Natural killer cell (primary cell): ENCODE data around the gene TPBGL. TPM values are rescaled to one million over a fixed set of nuclear protein-coding genes. Genes with fewer than 3 reads are reported as not detected.

Source experiments
- ATAC-seq, 3 donors: fragments of 150-1000 bp in 2 of 3; fragments of 200-7000 bp in 1 of 3; cut with Tn5 transposase; 1 replicate in 1 of 3; 2 replicates in 2 of 3; pipeline ENCODE4 v1.10.0; 2021; ENCODE audit warnings: mild to moderate bottlenecking in 2 of 3, moderate library complexity in 2 of 3
- DNase-seq, 2 donors: peaks; one replicate each; pipeline versions ENCODE4 v3.0.0 to v3.0.0-alpha.2; 2013 to 2021; ENCODE audit warnings: mixed read lengths in 1 of 2
- H3K27ac ChIP-seq: one replicate; pipeline ENCODE4 v1.5.1; 2013; ENCODE audit warnings: mild to moderate bottlenecking, low read length
- H3K27me3 ChIP-seq: one replicate; pipeline ENCODE4 v1.6.1; 2013; ENCODE audit warnings: low read length; ENCODE audit not compliant: control insufficient read depth, insufficient read depth
- H3K36me3 ChIP-seq: one replicate; pipeline ENCODE4 v1.6.1; 2013; ENCODE audit warnings: low read length; ENCODE audit not compliant: control insufficient read depth, insufficient read depth
- H3K4me1 ChIP-seq: one replicate; pipeline ENCODE4 v1.6.1; 2013; ENCODE audit warnings: low read length; ENCODE audit not compliant: control insufficient read depth, insufficient read depth
- H3K4me3 ChIP-seq: one replicate; pipeline ENCODE4 v1.5.1; 2013; ENCODE audit warnings: low read length
- H3K9me3 ChIP-seq: one replicate; pipeline ENCODE4 v1.6.1; 2013; ENCODE audit warnings: low read length; ENCODE audit not compliant: control insufficient read depth, insufficient read depth
- H3K27ac Mint-ChIP-seq, 2 donors: one replicate each; pipeline ENCODE4 v1.8.0; 2022; ENCODE audit warnings: mild to moderate bottlenecking in 2 of 2, mixed read lengths in 2 of 2, moderate library complexity in 1 of 2
- H3K27me3 Mint-ChIP-seq, 2 donors: one replicate each; pipeline ENCODE4 v1.8.0; 2022; ENCODE audit warnings: low read depth in 2 of 2, mixed read lengths in 2 of 2
- H3K36me3 Mint-ChIP-seq: one replicate; pipeline ENCODE4 v1.8.0; 2022; ENCODE audit warnings: mixed read lengths
- H3K4me1 Mint-ChIP-seq, 2 donors: one replicate each; pipeline ENCODE4 v1.8.0; 2022; ENCODE audit warnings: mixed read lengths in 2 of 2
- H3K4me3 Mint-ChIP-seq: one replicate; pipeline ENCODE4 v1.8.0; 2022; ENCODE audit warnings: mild to moderate bottlenecking, moderate library complexity, mixed read lengths
- H3K9me3 Mint-ChIP-seq, 2 donors: one replicate each; pipeline ENCODE4 v1.8.0; 2022; ENCODE audit warnings: mixed read lengths in 2 of 2
- WGBS: methylation state at CpG from one replicate; pipeline ENCODE4 v1.1.7; 2013; ENCODE audit warnings: missing lambda C conversion rate; ENCODE audit not compliant: insufficient coverage; 5-methylcytosine and 5-hydroxymethylcytosine counted together
- intact Hi-C: fragments of 100-400 bp; cut with micrococcal nuclease; formaldehyde crosslinking; loops from one replicate; pipeline ENCODE4 v1.14.2; 2022
- total RNA-seq, 4 donors: library from RNA; stranded (reverse); fragments of 120-200 nt in 1 of 4; gene quantifications; one replicate each; pipeline versions ENCODE4 v1.2.3 to v1.2.4, GENCODE V29; 2013 to 2022
- TF ChIP-seq, protein P1 (sequence below): fragments of 200-600 bp; IDR thresholded peaks from one replicate; pipeline ENCODE4 v1.8.0; 2022; ENCODE audit warnings: antibody characterized with exemption

TPBGL gene
- total RNA-seq, 3 donors from 2014 or later (not counting 1 experiment from before 2014, with no cell fraction given) = 0.34 to 0.75 (median 0.45) TPM

GRCh38 chr11:75238595-75239440 lies 1.8 kb upstream of the TPBGL start:
- peaks cover 15% of the 10 kb centered on the region for H3K4me1 ChIP-seq
- Mint-ChIP-seq H3K4me1 (peaks cover 0 to 9% of the 10 kb centered on the region in 2 donors), H3K27me3 (peaks cover 29 to 38% of the 10 kb centered on the region in 2 donors), H3K4me3 (no peak overlapping the region), H3K27ac (no peak overlapping the region), H3K9me3 (no peaks in the 10 kb centered on the region), H3K36me3 (no peaks in the 10 kb centered on the region)
- no peak overlapping the region for H3K27ac ChIP-seq
- no peaks in the 10 kb centered on the region for H3K9me3 ChIP-seq
- WGBS = 80% methylated on average over 9 of the region's 9 CpGs
- ATAC-seq = no peak
- DNase-seq = no peak
- peaks cover 18% of the 10 kb centered on the region for H3K27me3 ChIP-seq
- TF ChIP-seq, protein P1, sequence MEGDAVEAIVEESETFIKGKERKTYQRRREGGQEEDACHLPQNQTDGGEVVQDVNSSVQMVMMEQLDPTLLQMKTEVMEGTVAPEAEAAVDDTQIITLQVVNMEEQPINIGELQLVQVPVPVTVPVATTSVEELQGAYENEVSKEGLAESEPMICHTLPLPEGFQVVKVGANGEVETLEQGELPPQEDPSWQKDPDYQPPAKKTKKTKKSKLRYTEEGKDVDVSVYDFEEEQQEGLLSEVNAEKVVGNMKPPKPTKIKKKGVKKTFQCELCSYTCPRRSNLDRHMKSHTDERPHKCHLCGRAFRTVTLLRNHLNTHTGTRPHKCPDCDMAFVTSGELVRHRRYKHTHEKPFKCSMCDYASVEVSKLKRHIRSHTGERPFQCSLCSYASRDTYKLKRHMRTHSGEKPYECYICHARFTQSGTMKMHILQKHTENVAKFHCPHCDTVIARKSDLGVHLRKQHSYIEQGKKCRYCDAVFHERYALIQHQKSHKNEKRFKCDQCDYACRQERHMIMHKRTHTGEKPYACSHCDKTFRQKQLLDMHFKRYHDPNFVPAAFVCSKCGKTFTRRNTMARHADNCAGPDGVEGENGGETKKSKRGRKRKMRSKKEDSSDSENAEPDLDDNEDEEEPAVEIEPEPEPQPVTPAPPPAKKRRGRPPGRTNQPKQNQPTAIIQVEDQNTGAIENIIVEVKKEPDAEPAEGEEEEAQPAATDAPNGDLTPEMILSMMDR = no peak
- no peaks in the 10 kb centered on the region for H3K36me3 ChIP-seq
- H3K4me3 ChIP-seq = no peak overlapping the region
- intact Hi-C loops = no loop called here

DNA sequence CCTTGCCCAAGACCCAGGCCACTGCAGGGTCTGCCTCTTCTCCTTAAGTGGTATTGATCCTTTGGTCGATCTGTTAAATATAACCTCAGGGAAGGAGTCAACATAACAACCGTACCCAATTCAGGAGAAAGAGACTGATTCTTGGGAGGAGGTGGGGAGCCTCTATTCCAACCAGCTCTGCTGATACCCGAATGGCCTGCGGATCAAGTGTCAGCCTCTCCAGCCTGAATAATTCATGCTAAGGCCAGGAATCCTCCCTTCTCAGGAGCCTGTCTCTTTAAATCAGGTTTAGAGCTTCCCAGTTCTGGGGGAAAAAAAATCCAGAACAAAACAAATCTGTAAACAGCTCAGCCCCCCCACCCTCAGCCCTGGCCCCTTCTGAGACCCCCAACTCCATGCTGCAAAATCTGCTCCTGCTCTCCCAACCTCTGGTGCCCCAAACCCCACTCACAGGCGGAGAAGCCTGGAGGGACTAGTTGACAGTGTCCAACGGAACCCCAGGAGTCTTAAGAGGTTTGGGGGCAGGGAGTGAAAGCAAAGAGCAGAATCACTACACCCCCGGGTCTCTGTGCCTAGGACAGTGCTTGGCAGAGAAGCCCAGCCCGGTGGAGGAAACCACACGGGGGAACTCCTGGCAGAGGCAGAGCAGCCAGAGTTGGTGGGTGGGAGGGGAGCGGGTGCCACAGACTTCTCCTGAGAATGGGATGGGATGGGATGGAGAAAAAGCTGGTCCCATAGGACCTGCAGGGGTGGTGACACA lies 863 bp upstream of the TPBGL start:
- peaks cover 30 to 39% of the 10 kb centered on the region in 2 donors for H3K27me3 Mint-ChIP-seq
- Histone ChIP-seq H3K27ac (no peak overlapping the region), H3K4me3 (no peak overlapping the region), H3K4me1 (peaks cover 15% of the 10 kb centered on the region), H3K27me3 (peaks cover 18% of the 10 kb centered on the region), H3K9me3 (no peaks in the 10 kb centered on the region), H3K36me3 (no peaks in the 10 kb centered on the region)
- no peaks in the 10 kb centered on the region for H3K9me3 Mint-ChIP-seq
- TF ChIP-seq, protein P1 = no peak
- ATAC-seq (no peak), DNase-seq (no peak)
- H3K4me3 Mint-ChIP-seq = peak overlapping the region; percentile 81
- no peaks in the 10 kb centered on the region for H3K36me3 Mint-ChIP-seq
- peaks cover 0 to 9% of the 10 kb centered on the region in 2 donors for H3K4me1 Mint-ChIP-seq
- no peak overlapping the region for H3K27ac Mint-ChIP-seq
- intact Hi-C loops = no loop called here
- 56% methylated on average over 10 of the region's 10 CpGs for WGBS

GRCh38 chr11:75241036-75241905 lies 697 bp downstream of the TPBGL start:
- H3K9me3 ChIP-seq = no peaks in the 10 kb centered on the region
- Mint-ChIP-seq H3K36me3 (no peaks in the 10 kb centered on the region), H3K9me3 (no peaks in the 10 kb centered on the region), H3K4me1 (peaks cover 0 to 9% of the 10 kb centered on the region in 2 donors), H3K4me3 (peak overlapping the region; percentile 80), H3K27ac (peak overlapping the region in 1 of 2 donors; percentile 29), H3K27me3 (peaks cover 30 to 47% of the 10 kb centered on the region in 2 donors)
- no peak overlapping the region for H3K4me3 ChIP-seq
- peaks cover 18% of the 10 kb centered on the region for H3K27me3 ChIP-seq
- DNase-seq (peak; percentile 90 to 93), ATAC-seq (peak; percentile 94 to 97 (median 94))
- H3K36me3 ChIP-seq = no peaks in the 10 kb centered on the region
- peaks cover 15% of the 10 kb centered on the region for H3K4me1 ChIP-seq
- no peak overlapping the region for H3K27ac ChIP-seq
- intact Hi-C loops = no loop called here
- TF ChIP-seq, protein P1 = peak; percentile 87
- WGBS = 1% methylated on average over 140 of the region's 140 CpGs
